GM12801 (cell line): ENCODE measurements around the gene RPRD2.

Source experiments
- CTCF ChIP-seq: IDR thresholded peaks from one replicate; pipeline ENCODE4 v1.5.1; 2011; ENCODE audit warnings: control low read depth; ENCODE audit not compliant: insufficient read length; ENCODE audit errors: extremely low read depth

The RPRD2 gene

GRCh38 chr1:150444232-150444631 lies 80.3 kb downstream of the RPRD2 start:
- no peak for TF ChIP-seq CTCF

GRCh38 chr1:150456146-150456647 lies 92.2 kb downstream of the RPRD2 start:
- TF ChIP-seq CTCF = no peak

GRCh38 chr1:150464422-150464826 lies 100.5 kb downstream of the RPRD2 start:
- TF ChIP-seq CTCF = no peak

GRCh38 chr1:150466964-150467363 lies 103.0 kb downstream of the RPRD2 start:
- TF ChIP-seq CTCF = no peak

- TF ChIP-seq CTCF = no peak
Measured at GRCh38 chr1:150469291-150469690, 105.3 kb downstream of the RPRD2 start.

- TF ChIP-seq CTCF = no peak
Measured at GRCh38 chr1:150472601-150473200, 108.8 kb downstream of the RPRD2 start.

GRCh38 chr1:150473659-150474058 lies 109.7 kb downstream of the RPRD2 start:
- TF ChIP-seq CTCF = no peak
